HUES6 (cell line): ENCODE measurements around the gene AFAP1L2.

Experiments used
- H3K27ac ChIP-seq: 2 replicates; pipeline ENCODE4 v1.7.0; 2013; ENCODE audit warnings: low read depth, mild to moderate bottlenecking, low read length, inconsistent platforms
- H3K27me3 ChIP-seq: 2 replicates; pipeline ENCODE4 v1.6.1; 2013; ENCODE audit warnings: low read length; ENCODE audit not compliant: control insufficient read depth, insufficient read depth
- H3K36me3 ChIP-seq: 2 replicates; pipeline ENCODE4 v1.6.1; 2013; ENCODE audit warnings: low read length; ENCODE audit not compliant: control insufficient read depth, insufficient read depth
- H3K4me1 ChIP-seq: 2 replicates; pipeline ENCODE4 v1.6.1; 2013; ENCODE audit warnings: low read length; ENCODE audit not compliant: control insufficient read depth, insufficient read depth
- H3K4me3 ChIP-seq: 2 replicates; pipeline ENCODE4 v1.5.1; 2013; ENCODE audit warnings: low read depth, low read length
- H3K9ac ChIP-seq: one replicate; pipeline ENCODE4 v1.6.1; 2013; ENCODE audit warnings: mild to moderate bottlenecking, low read length
- H3K9me3 ChIP-seq: 2 replicates; pipeline ENCODE4 v1.6.1; 2013; ENCODE audit warnings: low read depth, low read length; ENCODE audit not compliant: control insufficient read depth, insufficient read depth

The AFAP1L2 gene

DNA sequence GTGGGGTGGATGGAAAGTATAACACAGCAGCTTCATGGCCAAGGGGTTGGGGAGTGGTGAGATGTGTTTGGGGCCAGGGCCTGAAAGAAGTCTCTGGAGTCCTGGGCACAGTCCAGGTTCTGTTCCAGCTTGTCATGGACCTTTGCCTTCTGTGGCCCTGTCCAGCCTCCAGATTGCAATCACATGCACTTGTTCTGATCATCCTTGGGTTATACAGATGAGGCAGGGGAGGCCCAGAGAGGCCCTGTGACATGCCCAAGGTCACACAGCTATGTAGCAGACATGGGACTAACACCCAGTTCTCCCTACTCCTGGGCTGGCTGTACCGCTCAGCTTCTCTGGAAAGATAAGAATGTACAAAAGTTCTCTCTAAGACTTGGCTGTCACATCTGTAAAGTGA, 153.6 kb downstream of the AFAP1L2 start:
- Histone ChIP-seq H3K9me3 (0 out of 2 replicates have a peak, but pooled peaks cover 2% of the 10 kb centered on the region), H3K36me3 (no peaks in the 10 kb centered on the region), H3K4me1 (no peaks in the 10 kb centered on the region), H3K4me3 (no peak overlapping the region), H3K9ac (no peak overlapping the region), H3K27me3 (no peaks in the 10 kb centered on the region), H3K27ac (no peak overlapping the region)

DNA sequence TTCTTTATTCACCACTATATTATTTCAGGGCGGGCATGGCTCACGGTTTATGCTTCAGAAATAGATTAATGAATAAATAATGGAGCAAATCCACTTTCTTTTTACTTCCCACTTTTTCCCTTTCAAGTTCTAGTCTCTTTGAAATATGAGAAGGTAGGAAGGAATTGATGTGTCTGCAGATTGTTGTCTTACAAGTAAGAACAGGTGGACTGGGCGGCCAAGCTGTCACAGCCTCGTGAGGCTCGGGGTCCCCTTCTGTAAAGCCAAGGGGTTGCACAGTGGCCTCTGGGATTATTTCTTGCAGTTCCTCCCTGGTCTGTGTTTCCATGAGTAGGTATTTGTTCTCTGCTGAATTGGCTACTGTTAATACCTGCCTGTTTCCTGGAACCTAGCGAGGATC, 154.1 kb downstream of the AFAP1L2 start:
- Histone ChIP-seq H3K36me3 (no peaks in the 10 kb centered on the region), H3K27me3 (no peaks in the 10 kb centered on the region), H3K9me3 (0 out of 2 replicates have a peak, but pooled peaks cover 2% of the 10 kb centered on the region), H3K4me3 (no peak overlapping the region), H3K9ac (no peak overlapping the region), H3K4me1 (no peaks in the 10 kb centered on the region; the same call in 1 of the 2 replicates), H3K27ac (no peak overlapping the region)

DNA sequence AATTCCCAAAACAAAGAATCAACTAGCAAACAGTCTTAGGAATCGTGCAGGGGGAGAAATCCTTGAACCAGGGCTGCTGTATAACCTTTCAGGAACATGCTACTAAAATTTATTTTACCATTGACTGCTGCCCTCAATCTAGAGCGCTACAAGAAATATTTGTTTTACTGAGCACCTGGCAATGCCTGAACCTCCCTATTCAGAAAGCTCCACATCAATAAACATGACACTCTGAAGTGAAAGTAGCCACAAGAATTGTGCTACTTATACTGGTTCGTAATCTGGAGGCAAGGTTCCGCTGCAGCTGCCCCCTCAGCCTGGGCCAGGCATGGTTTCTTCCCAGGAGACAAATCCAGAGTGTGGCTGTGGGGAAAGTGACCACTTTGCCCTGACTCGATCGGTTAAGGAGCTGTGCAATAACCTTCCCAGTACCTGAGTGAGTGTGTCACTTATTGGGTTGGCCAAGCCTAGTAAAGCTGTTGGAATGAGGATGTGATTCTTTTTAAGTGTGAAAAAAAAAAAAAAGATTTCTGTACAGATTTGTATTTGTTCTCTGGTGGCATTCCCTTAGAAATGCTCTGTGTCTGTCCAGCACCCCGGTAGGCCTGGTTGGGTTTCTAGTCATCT, 157.5 kb downstream of the AFAP1L2 start:
- H3K27me3 ChIP-seq, result peaks cover 7% of the 10 kb centered on the region
- no peak overlapping the region for H3K4me3 ChIP-seq
- peaks cover 4% of the 10 kb centered on the region for H3K4me1 ChIP-seq
- no peaks in the 10 kb centered on the region for H3K36me3 ChIP-seq
- no peak overlapping the region for H3K27ac ChIP-seq
- H3K9ac ChIP-seq, result no peak overlapping the region
- H3K9me3 ChIP-seq, result no peaks in the 10 kb centered on the region

DNA sequence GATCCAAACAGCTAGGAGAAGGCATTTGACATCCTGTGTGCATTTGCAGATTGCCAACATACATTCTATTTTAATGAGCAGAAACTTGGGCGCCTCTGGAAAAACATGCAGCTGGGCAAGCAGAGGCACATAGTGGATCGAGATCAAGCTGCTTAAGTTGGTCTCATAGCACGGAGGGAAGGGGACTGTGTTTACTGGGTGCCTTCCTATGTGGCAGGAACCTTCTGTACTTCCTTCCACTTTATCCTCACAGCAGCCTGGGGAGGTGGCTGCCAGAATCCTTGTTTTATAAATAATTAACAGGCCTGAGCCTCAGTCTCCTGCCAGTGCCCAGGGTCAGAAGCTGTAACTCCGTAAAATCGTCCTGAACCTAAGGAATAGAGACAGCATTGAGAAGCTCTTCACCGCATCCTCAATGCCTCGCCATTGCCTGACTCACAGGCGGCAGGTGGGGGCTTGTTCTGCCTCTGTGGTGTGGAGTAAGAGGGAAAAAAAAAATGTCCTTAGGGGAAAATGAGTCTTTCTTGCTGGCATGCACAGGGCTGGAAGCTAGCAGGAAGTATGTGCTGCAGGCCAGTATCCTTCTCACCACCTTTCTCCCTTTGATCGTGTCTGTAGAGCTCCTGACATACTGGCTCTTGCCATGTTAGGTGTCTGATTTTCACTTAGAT, 159.0 kb downstream of the AFAP1L2 start:
- Histone ChIP-seq H3K36me3 (no peaks in the 10 kb centered on the region), H3K4me1 (peaks cover 4% of the 10 kb centered on the region), H3K9ac (no peak overlapping the region), H3K4me3 (no peak overlapping the region), H3K9me3 (no peaks in the 10 kb centered on the region), H3K27ac (no peak overlapping the region), H3K27me3 (peaks cover 23% of the 10 kb centered on the region)
